HepG2 (cell line): ENCODE data around the gene CCND1. TPM values are rescaled to one million over a fixed set of nuclear protein-coding genes. Genes with fewer than 3 reads are reported as not detected.

ENCODE experiments used
- BRD4 ChIP-seq: sonication (generic); formaldehyde crosslinking; IDR thresholded peaks from 2 replicates; pipeline ENCODE4 v1.4.0; 2020; ENCODE audit warnings: missing genetic modification reagents
- CBX2 ChIP-seq, 2 experiments: fragments of 200-600 bp in 1 of 2; sonication (generic); formaldehyde crosslinking in 1 of 2; IDR thresholded peaks; 2 replicates each; pipeline versions ENCODE4 v1.7.0 to v1.8.1; 2018 to 2022; ENCODE audit warnings: low read depth in 2 of 2, low read length in 1 of 2, mild to moderate bottlenecking in 1 of 2, missing genetic modification reagents in 1 of 2
- GABPB1 ChIP-seq: IDR thresholded peaks from 2 replicates; pipeline ENCODE4 v1.6.1; 2016; ENCODE audit warnings: mild to moderate bottlenecking, missing genetic modification reagents, moderate library complexity, missing compliant biosample characterization
- RFXANK ChIP-seq: IDR thresholded peaks from 2 replicates; pipeline ENCODE4 v1.6.1; 2016
- ZBTB7B ChIP-seq: sonication (generic); formaldehyde crosslinking; IDR thresholded peaks from 2 replicates; pipeline ENCODE4 v1.4.0; 2020; ENCODE audit warnings: missing genetic modification reagents
- ZNF251 ChIP-seq: sonication (generic); formaldehyde crosslinking; IDR thresholded peaks from 2 replicates; pipeline ENCODE4 v1.9.0; 2021; ENCODE audit warnings: mild to moderate bottlenecking, missing genetic modification reagents
- ZNF276 ChIP-seq: sonication (generic); formaldehyde crosslinking; IDR thresholded peaks from 2 replicates; pipeline ENCODE4 v1.4.0; 2020; ENCODE audit warnings: mild to moderate bottlenecking, low read depth, missing genetic modification reagents
- ZNF710 ChIP-seq: sonication (generic); formaldehyde crosslinking; IDR thresholded peaks from 2 replicates; pipeline ENCODE4 v1.5.0; 2020; ENCODE audit warnings: mild to moderate bottlenecking, missing genetic modification reagents, borderline replicate concordance
- ZNF766 ChIP-seq: sonication (generic); formaldehyde crosslinking; IDR thresholded peaks from 2 replicates; pipeline ENCODE4 v1.5.0; 2020; ENCODE audit warnings: missing genetic modification reagents, borderline replicate concordance
- polyA plus RNA-seq, 8 experiments: library from polyadenylated mRNA; depleted of rRNA in 3 of 8; stranded (reverse) in 7 of 8; unstranded in 1 of 8; fragments of >200 nt; fragmentation: Illumina TruSeq in 4 of 8; extraction: Trizol in 4 of 8; gene quantifications; 2 replicates each; pipeline versions ENCODE4 v1.2.1 to v1.2.3, GENCODE V29; 2011 to 2016; ENCODE audit warnings: low read depth in 4 of 8, missing spikeins in 1 of 8, mixed read lengths in 1 of 8; ENCODE audit not compliant: insufficient read depth in 1 of 8
- total RNA-seq, 5 experiments: library from RNA; depleted of rRNA; stranded (reverse); fragments of >200 nt; fragmentation: Illumina TruSeq; extraction: Trizol; gene quantifications; 2 replicates each; pipeline ENCODE4 v1.2.3, GENCODE V29; 2016; ENCODE audit warnings: low read depth in 1 of 5

Gene CCND1
- total and polyA plus RNA-seq, 2 of the 13 experiments (the other 11 are each of a cell fraction or from before 2014, with no cell fraction given) = 107 to 136 TPM

- TF ChIP-seq ZNF710 (CRISPR knock-in tag) (no peak), GABPB1 (CRISPR knock-in tag) (peak; percentile 29; the same call in 1 of the 2 replicates), BRD4 (CRISPR knock-in tag) (no peak), ZNF766 (no peak), ZNF276 (CRISPR knock-in tag) (no peak), RFXANK (no peak), CBX2 (IDR thresholded peaks at IDR 0.05; ENCODE audit: low read depth, low read length) (no peak), CBX2 (CRISPR knock-in tag; IDR thresholded peaks at IDR 0.05; ENCODE audit: low read depth) (no peak), ZNF251 (CRISPR knock-in tag) (no peak), ZBTB7B (CRISPR knock-in tag) (no peak)
Measured at GRCh38 chr11:69641681-69642548, 959 bp downstream of the CCND1 start (continued).
